Adrenal gland (tissue), 12 donors: Measurements from ENCODE around the gene KDM2B. TPM values are rescaled to one million over a fixed set of nuclear protein-coding genes. Genes with fewer than 3 reads are reported as not detected.

Source experiments
- DNase-seq, 7 donors: peaks; one replicate each; pipeline ENCODE4 v3.0.0-alpha.2; 2019 to 2020
- H3K27ac ChIP-seq, 5 donors: fragments of 200-600 bp; sonication (generic) in 4 of 5; 1 replicate in 3 of 5; 2 replicates in 2 of 5; pipeline versions ENCODE4 v1.5.1 to v1.8.0; 2016 to 2020; ENCODE audit warnings: mild to moderate bottlenecking in 1 of 5
- H3K27me3 ChIP-seq: fragments of 200-600 bp; 2 replicates; pipeline ENCODE4 v1.8.0; 2021
- H3K36me3 ChIP-seq, 2 donors: fragments of 200-600 bp; replicated peaks in 1 of 2; 1 replicate in 1 of 2; 2 replicates in 1 of 2; pipeline versions ENCODE4 v1.5.1 to v1.8.0; 2018 to 2022
- H3K4me1 ChIP-seq, 2 donors: fragments of 200-600 bp; replicated peaks in 1 of 2; 1 replicate in 1 of 2; 2 replicates in 1 of 2; pipeline versions ENCODE4 v1.5.1 to v1.8.0; 2018 to 2021
- H3K4me3 ChIP-seq, 4 donors: fragments of 200-600 bp; sonication (generic) in 3 of 4; one replicate each; pipeline ENCODE4 v1.5.1; 2016 to 2018
- H3K9me3 ChIP-seq, 3 donors: fragments of 200-600 bp; sonication (generic) in 1 of 3; replicated peaks in 1 of 3; 1 replicate in 2 of 3; 2 replicates in 1 of 3; pipeline versions ENCODE4 v1.5.1 to v1.8.0; 2016 to 2021
- CTCF ChIP-seq, 6 experiments: fragments of 450-650 bp in 4 of 6; fragments of 200-600 bp in 2 of 6; sonication (generic) in 1 of 6; IDR thresholded peaks; 1 replicate in 5 of 6; 2 replicates in 1 of 6; pipeline versions ENCODE4 v1.5.1 to v1.8.0; 2016 to 2021; ENCODE audit warnings: antibody characterized with exemption in 6 of 6, mild to moderate bottlenecking in 2 of 6, moderate library complexity in 1 of 6
- POLR2A ChIP-seq, 2 donors: fragments of 450-650 bp; IDR thresholded peaks; one replicate each; pipeline ENCODE4 v1.6.1; 2017; ENCODE audit warnings: antibody characterized with exemption in 2 of 2, mild to moderate bottlenecking in 2 of 2, moderate library complexity in 1 of 2
- WGBS, 4 donors: extraction: QIAGEN DNeasy Blood & Tissue Kit in 2 of 4; methylation state at CpG; one replicate each; pipeline versions ENCODE4 v1.1.5 to v1.1.7; 2013 to 2017; 5-methylcytosine and 5-hydroxymethylcytosine counted together
- intact Hi-C, 2 donors: fragments of 100-400 bp; cut with DNase I; formaldehyde crosslinking; loops; one replicate each; pipeline versions ENCODE4 v1.14.1 to v1.15.0; 2022 to 2023
- polyA plus RNA-seq, 3 donors: library from polyadenylated mRNA; stranded (reverse); fragments of 200-250 nt in 2 of 3; fragments of 350-450 nt in 1 of 3; fragmentation: Illumina TruSeq in 1 of 3; extraction: RNeasy Lipid Tissue Mini Kit (QIAGEN cat#74804) in 1 of 3; gene quantifications; one replicate each; pipeline ENCODE4 v1.2.3, GENCODE V29; 2013 to 2014
- total RNA-seq, 9 donors: library from RNA; depleted of rRNA in 4 of 9; stranded (reverse); fragments of >200 nt in 4 of 9; fragments of 120-200 nt in 1 of 9; fragmentation: NEBNext Ultra II Directional in 1 of 9; extraction: Animal tissue kit (Norgen Biotek cat#: 25700) in 1 of 9; gene quantifications; one replicate each; pipeline versions ENCODE4 v1.1.0 to v1.2.4, GENCODE V29; 2013 to 2023
- donor health status: healthy with polysubstance abuse.
- donor health status: Bipolar disorder and iron deficiency.
- donor health status: DM: yes; HTN: yes; CAD: no.
- donor health status: DM: no; HTN: no; CAD: no.
- donor health status: DM: no; HTN: no; CAD: no.
- donor health status: DM: yes; HTN: yes; CAD: no.

Gene KDM2B
- total and polyA plus RNA-seq, 12 donors = 5.0 to 40.6 (median 17.2) TPM

- no peak for TF ChIP-seq POLR2A (IDR thresholded peaks at IDR 0.05)
- no peak for TF ChIP-seq CTCF (IDR thresholded peaks at IDR 0.05)
- Histone ChIP-seq H3K27me3 (no peaks in the 10 kb centered on the region), H3K4me3 (no peak overlapping the region), H3K27ac (peak overlapping the region in 1 of 5 donors; percentile 62), H3K36me3 (peaks cover 0 to 15% of the 10 kb centered on the region in 2 donors), H3K4me1 (peaks cover 25 to 43% of the 10 kb centered on the region in 2 donors), H3K9me3 (no peaks in the 10 kb centered on the region)
- WGBS, 4 donors = 46 to 71% (median 60%) methylated on average over 4 of the region's 4 CpGs
- intact Hi-C loops = no loop called here
- DNase-seq = no peak
These were observed 3.9 kb downstream of the KDM2B start for GRCh38 chr12:121576851-121577391.

GRCh38 chr12:121575952-121576625, 4.7 kb downstream of the KDM2B start:
- intact Hi-C loops = no loop called here
- DNase-seq = no peak
- TF ChIP-seq CTCF (IDR thresholded peaks at IDR 0.05) (no peak), POLR2A (IDR thresholded peaks at IDR 0.05) (no peak)
- WGBS, 4 donors = 85 to 90% (median 87%) methylated on average over 13 of the region's 13 CpGs
- Histone ChIP-seq H3K4me1 (peaks cover 20 to 34% of the 10 kb centered on the region in 2 donors), H3K27ac (no peak overlapping the region), H3K27me3 (no peaks in the 10 kb centered on the region), H3K36me3 (peaks cover 0 to 15% of the 10 kb centered on the region in 2 donors), H3K9me3 (no peaks in the 10 kb centered on the region), H3K4me3 (no peak overlapping the region)

- Histone ChIP-seq H3K27ac (no peak overlapping the region), H3K27me3 (no peaks in the 10 kb centered on the region), H3K9me3 (no peaks in the 10 kb centered on the region), H3K36me3 (peaks cover 0 to 15% of the 10 kb centered on the region in 2 donors), H3K4me3 (no peak overlapping the region), H3K4me1 (peaks cover 14 to 28% of the 10 kb centered on the region in 2 donors)
- WGBS, 4 donors = 83 to 100% (median 95%) methylated on average over 1 of the region's 1 CpG
- TF ChIP-seq CTCF (IDR thresholded peaks at IDR 0.05) (no peak), POLR2A (IDR thresholded peaks at IDR 0.05) (no peak)
- intact Hi-C loops = no loop called here
- DNase-seq = no peak
These were observed 5.8 kb downstream of the KDM2B start for GRCh38 chr12:121575051-121575450.

GRCh38 chr12:121574025-121574424, 6.8 kb downstream of the KDM2B start:
- Histone ChIP-seq H3K9me3 (no peaks in the 10 kb centered on the region), H3K27me3 (no peaks in the 10 kb centered on the region), H3K36me3 (peaks cover 0 to 15% of the 10 kb centered on the region in 2 donors), H3K27ac (no peak overlapping the region), H3K4me1 (peaks cover 13 to 34% of the 10 kb centered on the region in 2 donors), H3K4me3 (no peak overlapping the region)
- DNase-seq = no peak
- intact Hi-C loops = no loop called here
- no peak for TF ChIP-seq POLR2A (IDR thresholded peaks at IDR 0.05)
- 90 to 95% (median 94%) methylated on average over 5 to 11 of the region's 11 CpGs; no CpG with 5 or more reads in 1 of the 4 donors for WGBS, 4 donors
